Transverse colon (tissue), 4 donors: ENCODE measurements around the gene GINS1. TPM values are rescaled to one million over a fixed set of nuclear protein-coding genes. Genes with fewer than 3 reads are reported as not detected.

Experiments
- DNase-seq: peaks from one replicate; pipeline ENCODE4 v3.0.0-alpha.2; 2019
- H3K27ac ChIP-seq, 4 donors: fragments of 200-600 bp; sonication (generic); 2 replicates each; pipeline ENCODE4 v1.5.1; 2016 to 2018; ENCODE audit warnings: inconsistent platforms in 4 of 4
- H3K27me3 ChIP-seq: fragments of 200-600 bp; sonication (generic); 2 replicates; pipeline ENCODE4 v1.5.1; 2017; ENCODE audit warnings: inconsistent platforms
- H3K36me3 ChIP-seq, 4 donors: fragments of 200-600 bp; sonication (generic); 2 replicates each; pipeline ENCODE4 v1.5.1; 2017 to 2019; ENCODE audit warnings: inconsistent platforms in 4 of 4
- H3K4me1 ChIP-seq, 4 donors: fragments of 200-600 bp; sonication (generic); 2 replicates each; pipeline ENCODE4 v1.5.1; 2017 to 2020; ENCODE audit warnings: inconsistent platforms in 4 of 4
- H3K4me3 ChIP-seq, 4 donors: fragments of 200-600 bp; sonication (generic); 1 replicate in 1 of 4; 2 replicates in 3 of 4; pipeline versions ENCODE4 v1.5.1 to v1.6.1; 2017 to 2019; ENCODE audit warnings: inconsistent platforms in 4 of 4
- H3K9me3 ChIP-seq, 2 donors: fragments of 200-600 bp; sonication (generic); 2 replicates each; pipeline ENCODE4 v1.5.1; 2017 to 2019; ENCODE audit warnings: inconsistent platforms in 2 of 2
- CTCF ChIP-seq, 5 experiments: fragments of 200-600 bp in 3 of 5; fragments of 450-650 bp in 2 of 5; sonication (generic) in 3 of 5; IDR thresholded peaks; 1 replicate in 2 of 5; 2 replicates in 3 of 5; pipeline ENCODE4 v1.5.1; 2016 to 2017; ENCODE audit warnings: antibody characterized with exemption in 5 of 5, inconsistent platforms in 3 of 5, mild to moderate bottlenecking in 2 of 5, moderate library complexity in 1 of 5
- EP300 ChIP-seq: sonication (generic); formaldehyde crosslinking; IDR thresholded peaks from one replicate; pipeline ENCODE4 v1.6.1; 2017; ENCODE audit warnings: antibody characterized with exemption, low read depth
- POLR2A ChIP-seq: fragments of 450-650 bp; IDR thresholded peaks from one replicate; pipeline ENCODE4 v1.6.1; 2016; ENCODE audit warnings: antibody characterized with exemption, mild to moderate bottlenecking, moderate library complexity
- POLR2AphosphoS5 ChIP-seq, 3 donors: sonication (generic); formaldehyde crosslinking; IDR thresholded peaks; one replicate each; pipeline ENCODE4 v1.6.1; 2016; ENCODE audit warnings: antibody characterized with exemption in 3 of 3
- WGBS, 2 donors: methylation state at CpG; one replicate each; pipeline ENCODE4 v1.1.5; 2018; ENCODE audit warnings: low coverage in 1 of 2; 5-methylcytosine and 5-hydroxymethylcytosine counted together
- in situ Hi-C, 4 donors: fragments of 200-750 bp; cut with MboI; loops; one replicate each; pipeline versions ENCODE4 v1.15.0 to v1.15.1; 2017; ENCODE audit warnings: low sequenced_read_pairs in 3 of 4, low pct_ligation_motif_present in 1 of 4, low pct_unique_long_range_greater_than_20kb in 1 of 4
- intact Hi-C: fragments of 100-400 bp; cut with DNase I; formaldehyde crosslinking; loops from one replicate; pipeline ENCODE4 v1.15.1; 2023; ENCODE audit warnings: low total_unique reads
- total RNA-seq, 4 donors: library from RNA; depleted of rRNA; stranded (reverse); fragments of >200 nt; gene quantifications; one replicate each; pipeline ENCODE4 v1.1.0, GENCODE V29; 2016

The GINS1 gene
- total RNA-seq, 4 donors from 2014 or later, result 1.3 to 1.4 TPM; not detected in 2

- H3K27me3 ChIP-seq, result no peaks in the 10 kb centered on the region
- no peaks in the 10 kb centered on the region for H3K4me1 ChIP-seq
- 86% methylated on average over 17 of the region's 17 CpGs; no CpG with 5 or more reads in 1 of the 2 donors for whole genome bisulfite sequencing, 2 donors
- intact Hi-C loops (loop anchor here (5.0 kb wide), 1 partner anchor 1392 kb away; no protein-coding TSS in a partner anchor), in situ Hi-C loops (no loop called here)
- H3K36me3 ChIP-seq, result no peaks in the 10 kb centered on the region
- no peak overlapping the region for H3K27ac ChIP-seq
- DNase-seq, result no peak
- H3K9me3 ChIP-seq, result no peaks in the 10 kb centered on the region
- no peak overlapping the region for H3K4me3 ChIP-seq
- TF ChIP-seq POLR2A (no peak), EP300 (no peak), CTCF (IDR thresholded peaks at IDR 0.05) (no peak), POLR2AphosphoS5 (IDR thresholded peaks at IDR 0.05) (no peak)
Measured at GRCh38 chr20:25494506-25495188, 87.2 kb downstream of the GINS1 start.

- in situ Hi-C loops, result no loop called here
Measured at GRCh38 chr20:25495189-25495824, 87.8 kb downstream of the GINS1 start.

GRCh38 chr20:25496165-25496967 is 88.9 kb downstream of the GINS1 start:
- 84% methylated on average over 14 of the region's 14 CpGs; no CpG with 5 or more reads in 1 of the 2 donors for WGBS, 2 donors
- intact Hi-C loops, result loop anchor here (5.0 kb wide), 1 partner anchor 1394 kb away; no protein-coding TSS in a partner anchor
- Histone ChIP-seq H3K27ac (no peak overlapping the region), H3K27me3 (no peaks in the 10 kb centered on the region), H3K4me1 (no peaks in the 10 kb centered on the region), H3K36me3 (no peaks in the 10 kb centered on the region), H3K9me3 (no peaks in the 10 kb centered on the region), H3K4me3 (no peak overlapping the region)
- DNase-seq, result no peak
- TF ChIP-seq CTCF (IDR thresholded peaks at IDR 0.05) (no peak), EP300 (no peak), POLR2A (no peak), POLR2AphosphoS5 (IDR thresholded peaks at IDR 0.05) (no peak)
- in situ Hi-C loops, result no loop called here

More at GRCh38 chr20:25495189-25495824, 87.8 kb downstream of the GINS1 start:
- TF ChIP-seq POLR2A (no peak), EP300 (no peak), POLR2AphosphoS5 (IDR thresholded peaks at IDR 0.05) (no peak), CTCF (IDR thresholded peaks at IDR 0.05) (no peak)
- Histone ChIP-seq H3K9me3 (no peaks in the 10 kb centered on the region), H3K36me3 (no peaks in the 10 kb centered on the region), H3K27ac (no peak overlapping the region), H3K4me1 (no peaks in the 10 kb centered on the region), H3K4me3 (no peak overlapping the region), H3K27me3 (no peaks in the 10 kb centered on the region)
- WGBS, 2 donors, result 91% methylated on average over 18 of the region's 18 CpGs; no CpG with 5 or more reads in 1 of the 2 donors
- intact Hi-C loops, result loop anchor here (5.0 kb wide), 1 partner anchor 1393 kb away; no protein-coding TSS in a partner anchor
- DNase-seq, result no peak

GRCh38 chr20:25496968-25497401 is 89.5 kb downstream of the GINS1 start:
- Histone ChIP-seq H3K36me3 (no peaks in the 10 kb centered on the region), H3K27me3 (no peaks in the 10 kb centered on the region), H3K4me1 (no peaks in the 10 kb centered on the region), H3K4me3 (no peak overlapping the region), H3K27ac (no peak overlapping the region), H3K9me3 (no peaks in the 10 kb centered on the region)
- 73% methylated on average over 9 of the region's 9 CpGs; no CpG with 5 or more reads in 1 of the 2 donors for WGBS, 2 donors
- DNase-seq, result no peak
- intact Hi-C loops, result loop anchor here (5.0 kb wide), 1 partner anchor 1395 kb away; no protein-coding TSS in a partner anchor
- in situ Hi-C loops, result no loop called here
- TF ChIP-seq POLR2AphosphoS5 (IDR thresholded peaks at IDR 0.05), result no peak
- no peak for TF ChIP-seq EP300
- TF ChIP-seq POLR2A, result no peak
- TF ChIP-seq CTCF (IDR thresholded peaks at IDR 0.05), result no peak
